DND-41 (cell line): ENCODE measurements around the gene NUTM2A.
"Not testable (repeated sequence)": the region's sequence is repeated elsewhere in the genome, so short reads cannot be mapped to it uniquely, and the experiment has no call there.

Experiments used
- ATAC-seq: fragments of 200-7000 bp; cut with Tn5 transposase; 3 replicates; pipeline ENCODE4 v1.9.1; 2021; ENCODE audit warnings: low read depth; ENCODE audit not compliant: insufficient read depth
- DNase-seq: peaks from one replicate; pipeline ENCODE4 v3.0.0-alpha.2; 2020
- H2AFZ ChIP-seq: 2 replicates; pipeline ENCODE4 v1.6.0; 2012; ENCODE audit warnings: low read depth, low read length
- H3K27ac ChIP-seq: 2 replicates; pipeline ENCODE4 v1.5.1; 2012; ENCODE audit warnings: low read length, inconsistent platforms
- H3K27me3 ChIP-seq: fragments of 200-600 bp; sonication (generic); 2 replicates; pipeline ENCODE4 v1.6.0; 2012; ENCODE audit warnings: low read length, mild to moderate bottlenecking, inconsistent platforms; ENCODE audit not compliant: insufficient read depth, poor library complexity
- H3K36me3 ChIP-seq: 2 replicates; pipeline ENCODE4 v1.5.1; 2012; ENCODE audit warnings: low read length, inconsistent platforms; ENCODE audit not compliant: insufficient read depth
- H3K4me1 ChIP-seq: 2 replicates; pipeline ENCODE4 v1.5.1; 2012; ENCODE audit warnings: mild to moderate bottlenecking, low read length; ENCODE audit not compliant: insufficient read depth
- H3K4me2 ChIP-seq: 2 replicates; pipeline ENCODE4 v1.6.0; 2012; ENCODE audit warnings: mild to moderate bottlenecking, moderate library complexity, low read length, inconsistent platforms; ENCODE audit not compliant: insufficient read depth
- H3K4me3 ChIP-seq, 2 experiments: fragments of 200-600 bp in 1 of 2; shearing (Covaris generic) in 1 of 2; 2 replicates each; pipeline ENCODE4 v1.5.1; 2012 to 2016; ENCODE audit warnings: inconsistent platforms in 2 of 2, low read length in 2 of 2, mild to moderate bottlenecking in 2 of 2, low read depth in 1 of 2, moderate library complexity in 1 of 2
- H3K79me2 ChIP-seq: 2 replicates; pipeline ENCODE4 v1.6.0; 2012; ENCODE audit warnings: low read length, inconsistent platforms; ENCODE audit not compliant: insufficient read depth
- H3K9ac ChIP-seq: 2 replicates; pipeline ENCODE4 v1.6.0; 2012; ENCODE audit warnings: low read depth, mild to moderate bottlenecking, inconsistent platforms, low read length, moderate library complexity
- H3K9me3 ChIP-seq: 2 replicates; pipeline ENCODE4 v1.5.1; 2012; ENCODE audit warnings: low read length, moderate library complexity, mild to moderate bottlenecking, inconsistent platforms; ENCODE audit not compliant: insufficient read depth, severe bottlenecking
- H4K20me1 ChIP-seq: 2 replicates; pipeline ENCODE4 v1.6.0; 2012; ENCODE audit warnings: low read length; ENCODE audit not compliant: insufficient read depth

Gene NUTM2A

DNA sequence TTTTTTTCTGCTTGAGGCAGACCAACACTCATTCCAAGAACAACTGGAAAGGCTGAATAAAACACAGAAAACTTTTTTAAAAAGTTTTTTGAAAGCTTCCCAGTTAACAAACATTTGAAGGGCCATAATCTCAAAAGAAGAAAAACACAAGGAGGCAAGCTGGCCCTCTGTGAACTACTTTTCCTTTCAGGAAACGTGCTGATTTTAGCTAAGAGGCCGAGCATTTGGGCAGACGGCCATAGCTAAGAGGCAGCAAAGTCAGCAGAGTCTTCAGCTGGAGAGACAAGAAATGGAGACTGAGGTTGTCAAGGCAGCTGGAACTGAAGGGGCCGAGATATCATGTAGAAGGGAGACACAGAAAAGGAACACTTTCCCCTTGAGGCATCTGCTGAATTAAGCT lies 18.3 kb upstream of the NUTM2A start:
- not testable (repeated sequence) for ATAC-seq, H3K79me2 ChIP-seq, H2AFZ ChIP-seq, H3K4me3 ChIP-seq, H4K20me1 ChIP-seq, H3K4me1 ChIP-seq, H3K27me3 ChIP-seq, H3K4me2 ChIP-seq, H3K9ac ChIP-seq, H3K36me3 ChIP-seq, DNase-seq, H3K27ac ChIP-seq, H3K9me3 ChIP-seq

DNA sequence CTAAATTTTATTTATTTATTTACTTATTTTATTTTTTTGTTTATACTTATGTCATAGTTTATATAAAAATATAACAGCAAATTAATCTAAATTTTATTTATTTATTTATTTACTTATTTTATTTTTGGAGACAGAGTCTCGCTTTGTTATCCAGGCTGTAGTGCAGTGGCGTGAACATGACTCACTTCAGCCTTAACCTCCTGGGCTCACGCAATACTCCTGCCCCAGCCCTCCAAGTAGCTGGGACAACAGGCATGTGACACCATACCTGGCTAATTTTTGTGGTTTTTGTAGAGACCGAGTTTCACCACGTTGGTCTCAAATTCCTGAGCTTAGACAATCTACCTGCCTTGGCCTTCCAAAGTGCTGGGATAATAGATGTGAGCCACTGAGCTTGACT lies 14.9 kb upstream of the NUTM2A start:
- H3K79me2 ChIP-seq, H3K9me3 ChIP-seq, H3K27me3 ChIP-seq, H3K27ac ChIP-seq, H3K36me3 ChIP-seq, H2AFZ ChIP-seq, DNase-seq, H4K20me1 ChIP-seq, H3K4me1 ChIP-seq, H3K4me2 ChIP-seq, H3K9ac ChIP-seq, H3K4me3 ChIP-seq, ATAC-seq: not testable (repeated sequence)

DNA sequence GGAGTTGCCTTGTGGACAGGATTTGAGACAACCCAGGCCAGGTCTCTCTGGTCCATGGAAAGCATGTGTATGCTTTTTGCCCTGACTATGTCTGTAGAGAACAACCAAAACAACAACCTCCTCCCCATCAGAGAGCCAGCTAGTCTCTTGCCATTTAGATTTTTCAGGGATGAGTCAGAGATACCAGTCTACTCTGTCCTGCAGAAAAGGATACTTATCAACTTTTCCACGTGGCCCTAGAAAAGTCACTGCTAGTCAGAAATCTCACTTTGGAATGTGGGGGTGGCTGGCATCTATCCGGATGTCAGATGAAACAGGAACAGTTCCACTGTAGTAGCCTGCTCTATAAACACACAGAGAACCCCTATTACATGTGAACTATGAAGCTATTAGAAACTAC lies 13.4 kb upstream of the NUTM2A start:
- not testable (repeated sequence) for H3K9me3 ChIP-seq, H3K9ac ChIP-seq, H2AFZ ChIP-seq, H3K4me1 ChIP-seq, H3K79me2 ChIP-seq, H3K27me3 ChIP-seq, H4K20me1 ChIP-seq, DNase-seq, H3K27ac ChIP-seq, H3K36me3 ChIP-seq, ATAC-seq, H3K4me2 ChIP-seq, H3K4me3 ChIP-seq

DNA sequence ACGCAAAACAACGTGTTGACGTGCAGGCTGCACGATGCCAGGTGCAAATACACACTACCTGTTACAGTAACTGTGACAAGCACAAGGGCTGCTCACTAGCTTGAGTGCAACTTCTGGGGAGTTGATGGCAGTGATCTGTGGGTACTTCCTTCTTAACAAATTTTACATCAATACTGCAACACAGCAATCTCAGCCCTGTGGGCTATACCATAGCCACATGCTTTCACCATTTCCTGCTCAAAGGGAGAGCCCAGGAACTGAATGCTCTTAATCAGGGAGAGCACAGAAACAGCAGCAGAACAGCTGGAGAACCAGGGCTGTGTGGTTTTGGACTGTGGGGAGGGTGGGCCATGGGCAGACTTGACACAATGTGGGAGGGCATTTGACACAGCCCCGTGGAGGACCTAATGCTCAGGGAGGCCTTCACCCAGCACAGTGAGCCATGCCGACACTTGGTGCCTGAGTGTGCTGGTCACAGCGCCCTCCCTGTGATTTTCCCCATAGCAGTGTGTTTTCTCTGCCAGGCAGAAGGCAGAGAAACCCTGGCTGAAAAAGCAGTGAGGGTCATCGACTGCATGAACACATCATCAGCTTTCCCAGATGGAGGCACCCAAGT lies 12.0 kb upstream of the NUTM2A start:
- not testable (repeated sequence) for H3K9ac ChIP-seq, H4K20me1 ChIP-seq, H3K36me3 ChIP-seq, H2AFZ ChIP-seq, H3K4me2 ChIP-seq, H3K27ac ChIP-seq, DNase-seq, H3K4me3 ChIP-seq, H3K9me3 ChIP-seq, H3K27me3 ChIP-seq, H3K79me2 ChIP-seq, H3K4me1 ChIP-seq
- ATAC-seq, result peak; percentile 80

DNA sequence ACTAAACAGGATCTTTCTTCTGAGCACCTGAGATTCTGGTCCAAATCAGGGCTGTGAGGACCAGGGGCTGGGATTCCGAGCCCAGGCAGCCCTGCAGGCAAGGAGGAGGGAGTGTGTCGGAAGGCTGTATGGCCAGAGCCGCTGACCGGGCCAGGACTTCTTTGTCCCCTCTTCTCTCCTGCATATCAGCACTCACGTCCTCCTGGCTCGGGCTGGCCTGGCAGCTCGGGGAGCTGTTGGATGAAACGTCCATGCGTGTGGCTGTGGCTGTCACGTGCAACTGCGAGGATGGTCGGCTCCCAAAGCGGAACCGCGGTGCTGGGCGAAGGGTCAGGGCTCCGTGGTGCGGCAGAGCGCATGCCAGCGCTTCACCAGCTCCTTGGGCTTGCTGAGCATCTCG lies 11.4 kb upstream of the NUTM2A start:
- not testable (repeated sequence) for H3K36me3 ChIP-seq, H3K4me2 ChIP-seq, ATAC-seq, H3K79me2 ChIP-seq, H4K20me1 ChIP-seq, H3K4me1 ChIP-seq, H3K4me3 ChIP-seq, H3K9ac ChIP-seq, H3K9me3 ChIP-seq, H2AFZ ChIP-seq, H3K27me3 ChIP-seq, H3K27ac ChIP-seq, DNase-seq

DNA sequence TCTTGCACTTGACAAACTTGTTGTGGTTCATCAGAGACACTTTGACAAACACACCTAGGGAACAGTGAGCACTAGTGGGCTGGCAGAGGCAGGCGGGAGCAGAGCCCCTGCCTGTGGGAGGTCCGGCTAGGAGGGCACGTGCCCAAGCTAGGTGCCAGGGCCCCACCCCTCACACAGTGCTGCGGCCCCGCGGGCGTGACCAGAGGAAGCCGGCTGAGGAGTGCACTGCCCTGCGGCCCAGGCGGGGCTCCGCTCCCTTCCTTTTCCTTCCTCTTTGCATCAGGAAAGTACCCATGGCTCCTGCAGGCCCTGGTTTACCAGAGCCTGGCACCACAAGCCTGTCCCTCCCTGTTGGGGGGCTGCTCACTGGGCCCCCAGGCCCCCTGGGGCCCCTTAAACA lies 9.1 kb upstream of the NUTM2A start:
- not testable (repeated sequence) for H3K36me3 ChIP-seq, H3K27ac ChIP-seq, H3K4me2 ChIP-seq, H4K20me1 ChIP-seq, H2AFZ ChIP-seq, H3K9me3 ChIP-seq, H3K4me3 ChIP-seq, H3K9ac ChIP-seq, H3K79me2 ChIP-seq, H3K27me3 ChIP-seq, H3K4me1 ChIP-seq, DNase-seq, ATAC-seq

DNA sequence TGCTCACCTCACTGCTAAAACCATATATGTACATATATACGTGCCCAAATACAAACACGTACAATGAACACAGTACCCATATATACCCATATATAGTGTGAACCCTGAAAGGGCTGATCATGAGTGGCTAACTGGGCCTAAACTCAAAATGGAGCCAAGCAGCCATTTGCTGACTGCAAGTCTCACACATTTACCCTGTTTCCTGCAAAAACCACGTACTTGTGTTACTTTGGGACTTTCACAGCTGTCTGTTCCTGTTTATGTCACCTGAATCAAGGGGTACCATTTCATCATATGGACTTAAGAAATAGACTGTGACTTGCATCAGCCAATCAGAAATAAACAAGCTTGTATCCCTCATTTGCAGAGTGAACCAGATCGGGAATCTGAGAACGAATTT lies 5.9 kb upstream of the NUTM2A start:
- H2AFZ ChIP-seq, H3K4me3 ChIP-seq, H3K4me2 ChIP-seq, H3K9ac ChIP-seq, H3K27me3 ChIP-seq, DNase-seq, H3K36me3 ChIP-seq, H3K79me2 ChIP-seq, H3K9me3 ChIP-seq, H4K20me1 ChIP-seq, H3K4me1 ChIP-seq, H3K27ac ChIP-seq: not testable (repeated sequence)
- ATAC-seq, result peak; percentile 85

DNA sequence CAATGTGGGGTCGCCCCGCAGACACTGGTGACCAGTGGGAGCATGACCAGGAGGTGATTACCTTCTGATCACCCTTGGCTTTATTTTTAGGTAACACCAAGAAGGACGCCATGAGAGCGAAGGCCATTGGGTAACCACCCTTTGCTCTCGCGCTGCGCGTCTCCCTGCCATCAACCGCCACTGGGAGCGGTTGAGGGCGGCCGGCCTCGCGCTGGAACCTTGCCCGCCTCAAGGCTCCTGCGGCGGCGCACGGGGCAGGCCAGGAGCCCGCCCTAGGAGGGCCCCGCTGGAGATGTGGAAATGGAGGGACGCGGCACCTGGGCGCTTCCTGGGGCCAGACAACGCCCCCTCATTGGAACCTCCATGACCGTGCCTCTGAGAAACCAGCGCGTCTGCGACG lies 2.5 kb upstream of the NUTM2A start:
- not testable (repeated sequence) for H3K4me2 ChIP-seq, DNase-seq, ATAC-seq, H3K4me1 ChIP-seq, H3K79me2 ChIP-seq, H3K27me3 ChIP-seq, H3K36me3 ChIP-seq, H3K4me3 ChIP-seq, H2AFZ ChIP-seq, H3K9me3 ChIP-seq, H3K9ac ChIP-seq, H4K20me1 ChIP-seq, H3K27ac ChIP-seq
